ENCODE results near the gene TSPAN31.

Gene TSPAN31

GRCh38 chr12:57755454-57756372 lies 10.9 kb downstream of the TSPAN31 start (continued):
- TF ChIP-seq, protein P1, sequence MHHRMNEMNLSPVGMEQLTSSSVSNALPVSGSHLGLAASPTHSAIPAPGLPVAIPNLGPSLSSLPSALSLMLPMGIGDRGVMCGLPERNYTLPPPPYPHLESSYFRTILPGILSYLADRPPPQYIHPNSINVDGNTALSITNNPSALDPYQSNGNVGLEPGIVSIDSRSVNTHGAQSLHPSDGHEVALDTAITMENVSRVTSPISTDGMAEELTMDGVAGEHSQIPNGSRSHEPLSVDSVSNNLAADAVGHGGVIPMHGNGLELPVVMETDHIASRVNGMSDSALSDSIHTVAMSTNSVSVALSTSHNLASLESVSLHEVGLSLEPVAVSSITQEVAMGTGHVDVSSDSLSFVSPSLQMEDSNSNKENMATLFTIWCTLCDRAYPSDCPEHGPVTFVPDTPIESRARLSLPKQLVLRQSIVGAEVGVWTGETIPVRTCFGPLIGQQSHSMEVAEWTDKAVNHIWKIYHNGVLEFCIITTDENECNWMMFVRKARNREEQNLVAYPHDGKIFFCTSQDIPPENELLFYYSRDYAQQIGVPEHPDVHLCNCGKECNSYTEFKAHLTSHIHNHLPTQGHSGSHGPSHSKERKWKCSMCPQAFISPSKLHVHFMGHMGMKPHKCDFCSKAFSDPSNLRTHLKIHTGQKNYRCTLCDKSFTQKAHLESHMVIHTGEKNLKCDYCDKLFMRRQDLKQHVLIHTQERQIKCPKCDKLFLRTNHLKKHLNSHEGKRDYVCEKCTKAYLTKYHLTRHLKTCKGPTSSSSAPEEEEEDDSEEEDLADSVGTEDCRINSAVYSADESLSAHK (tag by site-specific recombination; IDR thresholded peaks at IDR 0.05), result no peak
- TF ChIP-seq ZBTB7A (tag by site-specific recombination; IDR thresholded peaks at IDR 0.05; ENCODE audit: low read depth), result 0 out of 2 replicates have a peak, but pooled peaks have one; percentile 22
- 0 out of 2 replicates have a peak, but pooled peaks have one; percentile 19 for TF ChIP-seq SP7 (tag by site-specific recombination; IDR thresholded peaks at IDR 0.05)
- no peak for TF ChIP-seq KLF10 (tag by site-specific recombination; IDR thresholded peaks at IDR 0.05)

- Histone ChIP-seq H3K27ac (ENCODE audit: extremely low read depth, low read depth, low read length) (no peak overlapping the region), H3K4me1 (ENCODE audit: control insufficient read depth, insufficient read depth, low read length) (peaks cover 16% of the 10 kb centered on the region), H3K4me3 (ENCODE audit: low read depth, low read length) (no peak overlapping the region; the same call in none of the 2 replicates), H3K36me3 (ENCODE audit: control insufficient read depth in 2 of 2, insufficient read depth in 1 of 2, low read length in 2 of 2) (peaks cover 10 to 40% of the 10 kb centered on the region in 2 experiments), H3K9me3 (ENCODE audit: control insufficient read depth, insufficient read depth, low read depth, low read length) (no peaks in the 10 kb centered on the region)
- ChIA-PET POLR2A (interaction anchor here (1.4 to 2.0 kb wide), 3 partner anchors 10 to 15 kb away, joined by 4 to 8 read pairs (median 6); partner anchors contain the start of genes CYP27B1, EEF1AKMT3, METTL1 and TSPAN31), CTCF (interaction anchor here (0.6 to 2.4 kb wide), 12 partner anchors 10 to 151 kb away, joined by 3 to 26 read pairs (median 3); partner anchors contain the start of genes CYP27B1, EEF1AKMT3, METTL1 and TSFM)
- peak; percentile 41; the same call in 1 of the 2 replicates for TF ChIP-seq YY1 (tag by site-specific recombination; IDR thresholded peaks at IDR 0.05)
- 0 out of 2 replicates have a peak, but pooled peaks have one; percentile 40 for TF ChIP-seq ZNF394 (tag by site-specific recombination; IDR thresholded peaks at IDR 0.05; ENCODE audit: borderline replicate concordance)
- TF ChIP-seq, protein P2, sequence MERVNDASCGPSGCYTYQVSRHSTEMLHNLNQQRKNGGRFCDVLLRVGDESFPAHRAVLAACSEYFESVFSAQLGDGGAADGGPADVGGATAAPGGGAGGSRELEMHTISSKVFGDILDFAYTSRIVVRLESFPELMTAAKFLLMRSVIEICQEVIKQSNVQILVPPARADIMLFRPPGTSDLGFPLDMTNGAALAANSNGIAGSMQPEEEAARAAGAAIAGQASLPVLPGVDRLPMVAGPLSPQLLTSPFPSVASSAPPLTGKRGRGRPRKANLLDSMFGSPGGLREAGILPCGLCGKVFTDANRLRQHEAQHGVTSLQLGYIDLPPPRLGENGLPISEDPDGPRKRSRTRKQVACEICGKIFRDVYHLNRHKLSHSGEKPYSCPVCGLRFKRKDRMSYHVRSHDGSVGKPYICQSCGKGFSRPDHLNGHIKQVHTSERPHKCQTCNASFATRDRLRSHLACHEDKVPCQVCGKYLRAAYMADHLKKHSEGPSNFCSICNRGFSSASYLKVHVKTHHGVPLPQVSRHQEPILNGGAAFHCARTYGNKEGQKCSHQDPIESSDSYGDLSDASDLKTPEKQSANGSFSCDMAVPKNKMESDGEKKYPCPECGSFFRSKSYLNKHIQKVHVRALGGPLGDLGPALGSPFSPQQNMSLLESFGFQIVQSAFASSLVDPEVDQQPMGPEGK (tag by site-specific recombination; IDR thresholded peaks at IDR 0.05), result peak; percentile 54; the same call in 1 of the 2 replicates
- peak; percentile 62; the same call in 1 of the 2 replicates for TF ChIP-seq ZBTB10 (tag by site-specific recombination; IDR thresholded peaks at IDR 0.05)
- TF ChIP-seq ZNF2 (tag by site-specific recombination; IDR thresholded peaks at IDR 0.05), result 0 out of 2 replicates have a peak, but pooled peaks have one; percentile 21
- peak; percentile 73 for TF ChIP-seq ZNF366 (tag by site-specific recombination; conservative IDR thresholded peaks at IDR 0.05)
- peak; percentile 58; the same call in 1 of the 2 replicates for TF ChIP-seq ZBTB17 (tag by site-specific recombination; IDR thresholded peaks at IDR 0.05)
- TF ChIP-seq PRDM1 (tag by site-specific recombination; IDR thresholded peaks at IDR 0.05), result peak; percentile 74
- TF ChIP-seq ZNF221 (tag by site-specific recombination; IDR thresholded peaks at IDR 0.05; ENCODE audit: borderline replicate concordance), result no peak
- TF ChIP-seq SP2 (tag by site-specific recombination; IDR thresholded peaks at IDR 0.05), result no peak
- TF ChIP-seq ZNF280D (tag by site-specific recombination; IDR thresholded peaks at IDR 0.05), result no peak
- TF ChIP-seq, protein P3, sequence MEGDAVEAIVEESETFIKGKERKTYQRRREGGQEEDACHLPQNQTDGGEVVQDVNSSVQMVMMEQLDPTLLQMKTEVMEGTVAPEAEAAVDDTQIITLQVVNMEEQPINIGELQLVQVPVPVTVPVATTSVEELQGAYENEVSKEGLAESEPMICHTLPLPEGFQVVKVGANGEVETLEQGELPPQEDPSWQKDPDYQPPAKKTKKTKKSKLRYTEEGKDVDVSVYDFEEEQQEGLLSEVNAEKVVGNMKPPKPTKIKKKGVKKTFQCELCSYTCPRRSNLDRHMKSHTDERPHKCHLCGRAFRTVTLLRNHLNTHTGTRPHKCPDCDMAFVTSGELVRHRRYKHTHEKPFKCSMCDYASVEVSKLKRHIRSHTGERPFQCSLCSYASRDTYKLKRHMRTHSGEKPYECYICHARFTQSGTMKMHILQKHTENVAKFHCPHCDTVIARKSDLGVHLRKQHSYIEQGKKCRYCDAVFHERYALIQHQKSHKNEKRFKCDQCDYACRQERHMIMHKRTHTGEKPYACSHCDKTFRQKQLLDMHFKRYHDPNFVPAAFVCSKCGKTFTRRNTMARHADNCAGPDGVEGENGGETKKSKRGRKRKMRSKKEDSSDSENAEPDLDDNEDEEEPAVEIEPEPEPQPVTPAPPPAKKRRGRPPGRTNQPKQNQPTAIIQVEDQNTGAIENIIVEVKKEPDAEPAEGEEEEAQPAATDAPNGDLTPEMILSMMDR (tag by site-specific recombination; IDR thresholded peaks at IDR 0.05), result peak; percentile 80
- TF ChIP-seq KLF8 (tag by site-specific recombination; IDR thresholded peaks at IDR 0.05), result 0 out of 2 replicates have a peak, but pooled peaks have one; percentile 14
- TF ChIP-seq ZNF24 (tag by site-specific recombination; IDR thresholded peaks at IDR 0.05), result no peak
- TF ChIP-seq HOXD13 (CRISPR knock-in tag; IDR thresholded peaks at IDR 0.05; ENCODE audit: borderline replicate concordance), result no peak
These were observed 11.8 kb downstream of the TSPAN31 start for GRCh38 chr12:57756406-57757341.
